Uterus (tissue), 4 donors: ENCODE data around the gene ALOX15. TPM values are rescaled to one million over a fixed set of nuclear protein-coding genes. Genes with fewer than 3 reads are reported as not detected.
"Not testable (repeated sequence)": the region's sequence is repeated elsewhere in the genome, so short reads cannot be mapped to it uniquely, and the experiment has no call there.

Source experiments
- DNase-seq, 2 donors: peaks; one replicate each; pipeline ENCODE4 v3.0.0-alpha.2; 2019 to 2020
- H3K27ac ChIP-seq, 2 donors: fragments of 200-600 bp; sonication (generic); 1 replicate in 1 of 2; 2 replicates in 1 of 2; pipeline ENCODE4 v1.5.1; 2016 to 2018
- H3K27me3 ChIP-seq, 2 donors: fragments of 200-600 bp; sonication (generic); one replicate each; pipeline ENCODE4 v1.5.1; 2018 to 2019; ENCODE audit warnings: control low read depth in 1 of 2
- H3K36me3 ChIP-seq, 2 donors: fragments of 200-600 bp; sonication (generic); one replicate each; pipeline ENCODE4 v1.5.1; 2019; ENCODE audit warnings: control low read depth in 1 of 2
- H3K4me1 ChIP-seq, 2 donors: fragments of 200-600 bp; sonication (generic); one replicate each; pipeline ENCODE4 v1.5.1; 2018 to 2019; ENCODE audit warnings: control low read depth in 1 of 2
- H3K4me3 ChIP-seq, 2 donors: fragments of 200-600 bp; sonication (generic); 1 replicate in 1 of 2; 2 replicates in 1 of 2; pipeline ENCODE4 v1.5.1; 2018 to 2019; ENCODE audit warnings: mild to moderate bottlenecking in 1 of 2
- H3K9me3 ChIP-seq, 2 donors: fragments of 200-600 bp; sonication (generic); one replicate each; pipeline ENCODE4 v1.5.1; 2019; ENCODE audit warnings: control low read depth in 1 of 2
- POLR2A ChIP-seq, 2 donors: fragments of 450-650 bp; IDR thresholded peaks; one replicate each; pipeline ENCODE4 v1.6.1; 2016; ENCODE audit warnings: antibody characterized with exemption in 2 of 2, mild to moderate bottlenecking in 1 of 2, moderate library complexity in 1 of 2
- intact Hi-C: fragments of 100-400 bp; cut with DNase I; formaldehyde crosslinking; loops from one replicate; pipeline ENCODE4 v1.15.1; 2023; ENCODE audit warnings: low total_unique reads
- total RNA-seq, 4 donors: library from RNA; depleted of rRNA in 3 of 4; stranded (reverse); fragments of >200 nt in 3 of 4; gene quantifications; one replicate each; pipeline versions ENCODE4 v1.1.0 to v1.2.4, GENCODE V29; 2014 to 2023
- TF ChIP-seq, protein P1 (sequence below), 4 experiments: fragments of 200-600 bp in 2 of 4; fragments of 450-650 bp in 2 of 4; sonication (generic) in 2 of 4; IDR thresholded peaks; one replicate each; pipeline ENCODE4 v1.5.1; 2016 to 2019; ENCODE audit warnings: antibody characterized with exemption in 4 of 4, mild to moderate bottlenecking in 2 of 4, moderate library complexity in 1 of 4
- donor health status: DM: yes; HTN: yes; CAD: no.

ALOX15 gene
- total RNA-seq, 4 donors from 2014 or later = 0.24 to 2.9 TPM; not detected in 2

DNA sequence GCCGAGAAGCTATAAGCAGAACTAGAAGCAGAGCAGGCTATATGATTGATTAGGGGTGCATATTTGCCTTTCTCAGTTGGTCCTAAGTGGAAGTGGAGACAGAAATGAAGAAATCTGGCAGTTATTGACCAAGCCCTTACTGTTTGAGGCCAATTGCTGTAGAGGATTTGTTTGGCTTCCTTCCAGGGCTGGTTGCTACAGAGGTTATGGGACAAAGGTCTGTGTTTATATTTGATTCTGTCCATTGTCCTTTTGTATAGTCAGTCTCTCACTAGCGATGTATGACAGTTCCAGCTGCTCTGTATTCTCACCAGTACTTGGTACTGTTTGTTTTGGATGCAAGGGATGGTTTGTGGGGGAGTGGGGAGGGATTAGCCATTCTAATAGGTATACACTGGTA is 7.3 kb upstream of the ALOX15 start:
- Histone ChIP-seq H3K9me3 (no peaks in the 10 kb centered on the region), H3K27ac (no peak overlapping the region), H3K4me3 (no peak overlapping the region), H3K27me3 (no peaks in the 10 kb centered on the region), H3K4me1 (no peaks in the 10 kb centered on the region), H3K36me3 (no peaks in the 10 kb centered on the region)
- no peak for DNase-seq
- no peak for TF ChIP-seq POLR2A (IDR thresholded peaks at IDR 0.05)
- TF ChIP-seq, protein P1, sequence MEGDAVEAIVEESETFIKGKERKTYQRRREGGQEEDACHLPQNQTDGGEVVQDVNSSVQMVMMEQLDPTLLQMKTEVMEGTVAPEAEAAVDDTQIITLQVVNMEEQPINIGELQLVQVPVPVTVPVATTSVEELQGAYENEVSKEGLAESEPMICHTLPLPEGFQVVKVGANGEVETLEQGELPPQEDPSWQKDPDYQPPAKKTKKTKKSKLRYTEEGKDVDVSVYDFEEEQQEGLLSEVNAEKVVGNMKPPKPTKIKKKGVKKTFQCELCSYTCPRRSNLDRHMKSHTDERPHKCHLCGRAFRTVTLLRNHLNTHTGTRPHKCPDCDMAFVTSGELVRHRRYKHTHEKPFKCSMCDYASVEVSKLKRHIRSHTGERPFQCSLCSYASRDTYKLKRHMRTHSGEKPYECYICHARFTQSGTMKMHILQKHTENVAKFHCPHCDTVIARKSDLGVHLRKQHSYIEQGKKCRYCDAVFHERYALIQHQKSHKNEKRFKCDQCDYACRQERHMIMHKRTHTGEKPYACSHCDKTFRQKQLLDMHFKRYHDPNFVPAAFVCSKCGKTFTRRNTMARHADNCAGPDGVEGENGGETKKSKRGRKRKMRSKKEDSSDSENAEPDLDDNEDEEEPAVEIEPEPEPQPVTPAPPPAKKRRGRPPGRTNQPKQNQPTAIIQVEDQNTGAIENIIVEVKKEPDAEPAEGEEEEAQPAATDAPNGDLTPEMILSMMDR (IDR thresholded peaks at IDR 0.05) = no peak
- intact Hi-C loops = no loop called here

DNA sequence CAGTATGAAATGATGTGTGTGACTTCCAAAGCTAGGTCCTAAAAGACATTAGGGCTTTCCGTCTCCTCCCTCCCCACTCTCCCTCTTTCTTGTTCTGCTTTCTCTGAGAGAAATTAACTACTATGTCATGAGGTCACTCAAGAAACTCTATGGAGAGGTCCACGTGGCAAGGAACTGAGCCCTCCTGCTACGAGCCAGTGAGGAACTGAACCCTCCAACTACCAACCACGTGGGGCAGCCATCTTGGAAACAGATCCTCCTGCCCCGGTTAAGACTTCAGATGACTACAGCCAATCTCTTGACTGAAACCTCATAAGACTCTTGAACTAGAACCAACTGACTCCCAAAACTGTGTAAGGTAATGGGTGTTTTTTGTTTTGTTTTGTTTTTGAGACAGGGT is 4.2 kb upstream of the ALOX15 start:
- Histone ChIP-seq H3K36me3 (no peaks in the 10 kb centered on the region), H3K27me3 (peaks cover 0 to 7% of the 10 kb centered on the region in 2 donors), H3K9me3 (no peaks in the 10 kb centered on the region), H3K4me3 (no peak overlapping the region), H3K27ac (no peak overlapping the region), H3K4me1 (peaks cover 0 to 4% of the 10 kb centered on the region in 2 donors)
- no peak for DNase-seq
- TF ChIP-seq, protein P1 (IDR thresholded peaks at IDR 0.05) = no peak
- TF ChIP-seq POLR2A (IDR thresholded peaks at IDR 0.05) = no peak
- intact Hi-C loops = no loop called here

DNA sequence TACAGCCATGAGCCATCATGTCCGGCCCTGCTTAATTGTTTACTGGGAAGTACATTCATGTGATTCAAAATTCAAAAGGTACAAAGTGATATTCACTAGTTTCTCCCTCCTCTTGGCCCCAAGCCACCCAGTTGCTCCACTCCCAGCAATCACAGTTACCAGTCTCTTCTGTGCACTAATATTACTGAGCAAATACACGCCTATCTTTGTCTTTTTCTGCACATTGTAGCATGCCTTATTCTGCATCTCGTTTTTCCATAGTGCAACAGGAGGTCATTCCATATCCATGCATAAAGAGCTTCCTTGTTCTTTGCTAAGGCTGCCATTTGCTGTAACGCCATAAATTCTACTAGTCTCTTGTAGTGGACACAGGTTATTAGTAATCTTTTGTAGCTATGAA is 2.2 kb upstream of the ALOX15 start:
- intact Hi-C loops = no loop called here
- no peak for DNase-seq
- no peaks in the 10 kb centered on the region for H3K9me3 ChIP-seq
- H3K27ac ChIP-seq = no peak overlapping the region
- peaks cover 0 to 4% of the 10 kb centered on the region in 2 donors for H3K4me1 ChIP-seq
- H3K27me3 ChIP-seq = peaks cover 0 to 7% of the 10 kb centered on the region in 2 donors
- TF ChIP-seq, protein P1 (IDR thresholded peaks at IDR 0.05) = no peak
- no peak for TF ChIP-seq POLR2A (IDR thresholded peaks at IDR 0.05)
- H3K36me3 ChIP-seq = no peaks in the 10 kb centered on the region
- H3K4me3 ChIP-seq = no peak overlapping the region

DNA sequence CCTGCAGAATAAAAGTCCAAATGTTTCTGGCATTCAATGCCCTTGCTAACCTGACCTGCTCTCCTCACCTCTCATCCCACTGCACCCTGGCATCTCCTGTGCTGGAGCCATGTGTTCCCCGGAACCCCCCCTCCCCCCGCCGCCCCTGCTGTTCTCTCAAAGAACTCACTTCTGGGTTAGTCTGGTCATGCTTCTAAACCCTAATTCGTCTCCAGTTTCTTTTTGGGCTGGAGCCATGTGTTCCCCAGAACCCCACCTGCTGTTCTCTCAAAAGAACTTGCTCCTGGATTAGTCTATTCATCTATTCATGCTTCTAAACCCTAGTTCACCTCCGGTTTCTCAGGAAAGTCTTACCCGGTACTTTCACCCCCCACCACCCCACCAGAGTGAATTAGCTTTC is 808 bp upstream of the ALOX15 start:
- Histone ChIP-seq H3K27me3 (peaks cover 0 to 8% of the 10 kb centered on the region in 2 donors), H3K4me3 (no peak overlapping the region), H3K4me1 (peaks cover 0 to 4% of the 10 kb centered on the region in 2 donors), H3K36me3 (no peaks in the 10 kb centered on the region), H3K27ac (no peak overlapping the region), H3K9me3 (no peaks in the 10 kb centered on the region)
- DNase-seq = no peak
- TF ChIP-seq POLR2A (IDR thresholded peaks at IDR 0.05) = no peak
- TF ChIP-seq, protein P1 (IDR thresholded peaks at IDR 0.05) = no peak
- intact Hi-C loops = no loop called here

DNA sequence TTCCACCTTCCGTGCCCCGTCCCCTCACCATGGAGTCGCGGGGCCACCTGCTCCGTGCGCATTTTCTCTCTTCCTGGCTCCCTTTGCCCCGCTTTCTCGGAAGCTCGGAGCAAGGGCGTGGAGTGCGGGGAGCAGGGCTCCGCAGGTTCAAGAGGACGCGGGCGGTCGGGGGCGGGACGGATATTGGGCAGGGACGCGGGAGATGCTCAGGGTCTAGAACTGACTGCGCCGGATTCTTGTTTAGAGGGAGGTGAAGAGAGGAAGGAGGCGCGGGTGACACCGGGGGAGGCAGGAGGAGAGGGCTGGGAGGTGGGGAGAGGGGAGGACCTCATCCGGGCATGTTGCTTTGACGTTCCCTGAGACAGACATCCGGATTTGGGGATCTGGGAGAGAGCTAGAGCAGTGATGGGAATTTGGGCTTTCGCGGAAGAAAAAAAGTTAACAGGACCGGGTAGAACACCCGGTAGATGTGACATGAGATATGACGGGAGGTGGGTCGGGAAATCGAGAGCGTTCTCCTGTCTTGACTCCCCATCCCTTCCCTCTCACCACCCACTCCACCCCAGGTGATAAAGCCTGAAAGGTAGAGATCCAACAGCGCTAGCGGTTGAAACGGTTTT is 799 bp downstream of the ALOX15 start:
- DNase-seq, H3K4me1 ChIP-seq, H3K36me3 ChIP-seq, H3K4me3 ChIP-seq, H3K9me3 ChIP-seq, H3K27ac ChIP-seq, intact Hi-C loops: not testable (repeated sequence)
- peaks cover 0 to 20% of the 10 kb centered on the region in 2 donors for H3K27me3 ChIP-seq

DNA sequence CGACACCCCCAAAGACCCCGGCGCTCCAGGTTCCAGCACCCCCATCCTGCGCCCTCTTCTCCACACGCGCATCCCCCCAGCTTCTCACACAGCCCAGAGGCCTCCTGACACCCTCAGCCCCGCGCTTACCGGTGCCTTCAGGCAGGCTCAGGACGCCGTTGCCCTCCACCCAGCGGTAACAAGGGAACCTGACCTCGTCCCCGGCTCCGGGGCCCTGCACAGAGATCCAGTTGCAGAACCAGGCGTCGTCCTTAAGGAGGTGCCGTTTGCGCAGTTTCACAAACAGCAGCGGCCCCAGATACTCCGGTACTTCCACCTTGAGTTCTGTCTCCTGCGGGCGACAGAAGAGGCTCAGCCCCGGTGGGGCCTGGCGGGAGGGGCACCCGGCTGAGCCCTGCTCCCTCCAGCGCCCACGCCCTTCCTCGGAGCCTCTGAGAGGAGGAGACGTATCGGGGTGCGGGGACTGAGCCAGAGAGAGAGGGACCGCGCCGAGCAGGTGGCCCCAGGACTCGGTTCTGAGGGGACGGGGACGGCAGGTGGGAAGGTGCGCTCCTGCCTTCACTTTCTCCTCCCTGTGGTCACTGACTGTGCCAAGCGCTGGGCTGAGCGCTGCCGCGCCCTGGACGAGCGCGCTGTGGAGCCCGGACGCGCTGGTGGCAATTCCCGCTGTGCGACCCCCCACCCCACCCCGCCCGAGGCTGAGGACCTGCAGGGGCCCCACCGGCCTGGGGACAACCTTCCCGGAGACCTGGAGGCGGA is 2.0 kb downstream of the ALOX15 start:
- H3K36me3 ChIP-seq, H3K27ac ChIP-seq, intact Hi-C loops, H3K4me3 ChIP-seq, H3K4me1 ChIP-seq, DNase-seq, H3K9me3 ChIP-seq: not testable (repeated sequence)
- peaks cover 0 to 20% of the 10 kb centered on the region in 2 donors for H3K27me3 ChIP-seq

DNA sequence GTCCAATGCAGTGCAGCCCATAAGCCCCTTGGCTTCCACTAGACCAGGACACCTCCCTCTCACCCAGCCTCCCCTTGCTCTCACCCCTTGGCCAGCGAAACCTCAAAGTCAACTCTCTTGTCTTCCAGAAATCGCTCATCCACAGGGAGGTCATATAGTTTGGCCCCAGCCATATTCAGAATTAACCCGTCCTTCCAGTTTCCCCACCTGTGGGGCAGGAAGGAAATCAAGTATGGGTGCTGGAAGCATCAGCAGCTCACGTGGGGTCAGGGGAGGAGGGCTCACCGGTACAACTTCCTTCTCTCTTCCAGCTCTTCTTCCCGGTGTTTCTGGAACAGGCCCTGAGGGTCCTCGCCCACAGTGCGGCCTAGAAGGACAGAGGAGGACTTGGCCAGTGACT is 2.7 kb downstream of the ALOX15 start:
- H3K27me3 ChIP-seq = peaks cover 0 to 20% of the 10 kb centered on the region in 2 donors
- H3K27ac ChIP-seq, DNase-seq, intact Hi-C loops, H3K4me3 ChIP-seq, H3K9me3 ChIP-seq, H3K36me3 ChIP-seq, H3K4me1 ChIP-seq: not testable (repeated sequence)
